Lower leg skin (tissue), 4 donors: Measurements from ENCODE around the gene ADGRG3. TPM values are rescaled to one million over a fixed set of nuclear protein-coding genes. Genes with fewer than 3 reads are reported as not detected.

Source experiments
- DNase-seq, 2 donors: peaks; one replicate each; pipeline ENCODE4 v3.0.0-alpha.2; 2019; ENCODE audit warnings: low spot score in 2 of 2
- H3K4me3 ChIP-seq: fragments of 200-600 bp; sonication (generic); 2 replicates; pipeline ENCODE4 v1.5.1; 2017; ENCODE audit warnings: mild to moderate bottlenecking, low read depth; ENCODE audit not compliant: poor library complexity, severe bottlenecking
- CTCF ChIP-seq, 3 donors: fragments of 450-650 bp; IDR thresholded peaks; one replicate each; pipeline ENCODE4 v1.5.1; 2016; ENCODE audit warnings: antibody characterized with exemption in 3 of 3, mild to moderate bottlenecking in 3 of 3, moderate library complexity in 2 of 3
- POLR2A ChIP-seq, 2 donors: fragments of 450-650 bp; IDR thresholded peaks; one replicate each; pipeline ENCODE4 v1.6.1; 2016 to 2017; ENCODE audit warnings: antibody characterized with exemption in 2 of 2, mild to moderate bottlenecking in 1 of 2, moderate library complexity in 1 of 2
- WGBS, 2 donors: methylation state at CpG; one replicate each; pipeline ENCODE4 v1.1.5; 2018; 5-methylcytosine and 5-hydroxymethylcytosine counted together
- intact Hi-C: fragments of 100-400 bp; cut with DNase I; formaldehyde crosslinking; loops from one replicate; pipeline ENCODE4 v1.15.0; 2023; ENCODE audit warnings: low total_unique reads
- total RNA-seq, 4 donors: library from RNA; depleted of rRNA; stranded (reverse); fragments of >200 nt; gene quantifications; one replicate each; pipeline ENCODE4 v1.1.0, GENCODE V29; 2016

The ADGRG3 gene
- total RNA-seq, 4 donors from 2014 or later = 0.25 to 7.3 (median 1.1) TPM

GRCh38 chr16:57723170-57723569, 55.1 kb downstream of the ADGRG3 start:
- intact Hi-C loops = no loop called here
- no peak for DNase-seq
- TF ChIP-seq POLR2A (IDR thresholded peaks at IDR 0.05) (no peak), CTCF (IDR thresholded peaks at IDR 0.05) (no peak)
- no peak overlapping the region for H3K4me3 ChIP-seq
- WGBS, 2 donors = 79 to 83% methylated on average over 7 of the region's 7 CpGs

GRCh38 chr16:57724531-57724930, 56.4 kb downstream of the ADGRG3 start:
- 78 to 88% methylated on average over 15 of the region's 15 CpGs for WGBS, 2 donors
- H3K4me3 ChIP-seq = no peak overlapping the region
- TF ChIP-seq CTCF (IDR thresholded peaks at IDR 0.05) = no peak
- TF ChIP-seq POLR2A (IDR thresholded peaks at IDR 0.05) = no peak
- no peak for DNase-seq
- intact Hi-C loops = no loop called here

- DNase-seq = no peak
- intact Hi-C loops = no loop called here
- H3K4me3 ChIP-seq = no peak overlapping the region
- no peak for TF ChIP-seq CTCF (IDR thresholded peaks at IDR 0.05)
- TF ChIP-seq POLR2A (IDR thresholded peaks at IDR 0.05) = no peak
- WGBS, 2 donors = 62 to 66% methylated on average over 5 of the region's 5 CpGs
Observed at GRCh38 chr16:57725151-57725550, 57.0 kb downstream of the ADGRG3 start.

GRCh38 chr16:57725554-57725953, 57.4 kb downstream of the ADGRG3 start:
- H3K4me3 ChIP-seq = no peak overlapping the region
- WGBS, 2 donors = 75 to 76% methylated on average over 5 of the region's 5 CpGs
- DNase-seq = no peak
- intact Hi-C loops = no loop called here
- no peak for TF ChIP-seq CTCF (IDR thresholded peaks at IDR 0.05)
- TF ChIP-seq POLR2A (IDR thresholded peaks at IDR 0.05) = no peak

GRCh38 chr16:57725976-57726375, 57.9 kb downstream of the ADGRG3 start:
- DNase-seq = no peak
- intact Hi-C loops = no loop called here
- H3K4me3 ChIP-seq = no peak overlapping the region
- no peak for TF ChIP-seq POLR2A (IDR thresholded peaks at IDR 0.05)
- no peak for TF ChIP-seq CTCF (IDR thresholded peaks at IDR 0.05)
- 89 to 91% methylated on average over 27 to 30 of the region's 30 CpGs for WGBS, 2 donors

- DNase-seq = no peak
- 83 to 85% methylated on average over 7 of the region's 7 CpGs for WGBS, 2 donors
- H3K4me3 ChIP-seq = no peak overlapping the region
- TF ChIP-seq POLR2A (IDR thresholded peaks at IDR 0.05) (no peak), CTCF (IDR thresholded peaks at IDR 0.05) (no peak)
- intact Hi-C loops = no loop called here
Observed at GRCh38 chr16:57726433-57726947, 58.4 kb downstream of the ADGRG3 start.
